ENCODE data around the gene PHF5A. TPM values are rescaled to one million over a fixed set of nuclear protein-coding genes. Genes with fewer than 3 reads are reported as not detected.
A peak's percentile ranks its signal among the peaks of the same experiment; 100 is the strongest.

The PHF5A gene
- total RNA-seq, 1 donor from 2014 or later = 29.0 TPM

DNA sequence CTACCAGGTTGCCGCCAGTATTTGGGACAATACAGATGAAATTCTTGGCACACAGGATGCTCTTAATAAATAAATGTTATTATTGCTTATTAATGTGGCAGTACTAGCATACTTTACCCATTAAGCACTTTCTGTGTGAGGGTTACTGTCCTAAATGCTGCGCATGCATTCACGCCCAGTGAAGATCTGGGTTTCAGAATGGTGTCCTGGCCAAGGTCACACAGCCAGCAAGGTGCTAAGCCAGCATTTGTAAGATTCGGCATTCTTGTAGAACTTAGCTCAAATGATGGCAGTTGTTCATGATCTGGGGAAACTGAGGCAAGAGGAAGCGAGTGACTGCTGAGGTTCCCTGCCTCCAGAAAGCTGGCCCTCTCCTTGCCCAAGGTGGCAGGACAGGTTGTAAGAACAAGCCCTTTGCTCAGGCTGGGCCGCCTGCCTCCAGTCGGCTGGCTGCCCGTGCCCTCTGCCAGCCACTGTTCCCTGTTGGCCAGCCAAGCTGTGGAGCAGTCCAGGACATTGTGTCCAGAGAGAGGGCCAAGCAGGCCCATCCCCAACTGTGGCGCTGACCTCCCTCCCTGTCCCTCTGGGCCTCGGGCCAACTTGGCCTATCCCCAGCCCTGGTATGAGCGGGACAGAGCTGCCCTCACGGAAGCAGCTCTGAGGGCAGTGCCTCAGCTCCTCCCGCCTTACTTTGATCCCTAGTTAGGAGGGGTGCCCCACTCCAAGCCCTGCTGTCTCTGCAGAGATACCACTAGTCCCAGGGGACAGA is 50.7 kb downstream of the PHF5A start:
- peak; percentile 88 for DNase-seq (ENCODE audit: extremely low spot score, unreplicated experiment)
- H3K27ac Mint-ChIP-seq (ENCODE audit: unreplicated experiment) = peak overlapping the region; percentile 46
- no peaks in the 10 kb centered on the region for H3K27me3 Mint-ChIP-seq (ENCODE audit: unreplicated experiment)
- no peaks in the 10 kb centered on the region for H3K36me3 Mint-ChIP-seq (ENCODE audit: unreplicated experiment)
- no peaks in the 10 kb centered on the region for H3K9me3 Mint-ChIP-seq (ENCODE audit: unreplicated experiment)
- H3K4me3 Mint-ChIP-seq (ENCODE audit: unreplicated experiment) = no peak overlapping the region
- H3K4me1 Mint-ChIP-seq (ENCODE audit: unreplicated experiment) = peaks cover 32% of the 10 kb centered on the region
- TF ChIP-seq, protein P1, sequence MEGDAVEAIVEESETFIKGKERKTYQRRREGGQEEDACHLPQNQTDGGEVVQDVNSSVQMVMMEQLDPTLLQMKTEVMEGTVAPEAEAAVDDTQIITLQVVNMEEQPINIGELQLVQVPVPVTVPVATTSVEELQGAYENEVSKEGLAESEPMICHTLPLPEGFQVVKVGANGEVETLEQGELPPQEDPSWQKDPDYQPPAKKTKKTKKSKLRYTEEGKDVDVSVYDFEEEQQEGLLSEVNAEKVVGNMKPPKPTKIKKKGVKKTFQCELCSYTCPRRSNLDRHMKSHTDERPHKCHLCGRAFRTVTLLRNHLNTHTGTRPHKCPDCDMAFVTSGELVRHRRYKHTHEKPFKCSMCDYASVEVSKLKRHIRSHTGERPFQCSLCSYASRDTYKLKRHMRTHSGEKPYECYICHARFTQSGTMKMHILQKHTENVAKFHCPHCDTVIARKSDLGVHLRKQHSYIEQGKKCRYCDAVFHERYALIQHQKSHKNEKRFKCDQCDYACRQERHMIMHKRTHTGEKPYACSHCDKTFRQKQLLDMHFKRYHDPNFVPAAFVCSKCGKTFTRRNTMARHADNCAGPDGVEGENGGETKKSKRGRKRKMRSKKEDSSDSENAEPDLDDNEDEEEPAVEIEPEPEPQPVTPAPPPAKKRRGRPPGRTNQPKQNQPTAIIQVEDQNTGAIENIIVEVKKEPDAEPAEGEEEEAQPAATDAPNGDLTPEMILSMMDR (IDR thresholded peaks at IDR 0.05) = no peak

DNA sequence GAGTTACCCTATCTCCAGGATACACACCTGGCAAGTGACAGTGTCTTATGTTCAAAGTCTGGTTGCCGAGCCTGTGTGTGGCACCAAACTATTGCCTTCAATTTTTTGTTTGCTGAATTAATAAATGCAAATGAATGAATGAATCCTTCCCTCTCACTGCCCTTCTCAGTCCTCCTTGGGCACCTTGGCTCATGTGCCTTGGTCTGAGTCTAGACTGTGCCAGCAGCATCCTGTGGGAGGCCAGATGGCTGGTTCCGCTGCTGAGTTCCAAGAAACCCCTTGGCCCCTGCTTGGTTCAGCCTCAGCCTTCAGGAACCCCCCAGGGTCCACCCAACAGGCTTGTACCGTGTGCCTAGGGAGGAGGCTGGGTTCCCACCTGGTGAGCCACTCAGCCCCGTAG is 52.9 kb downstream of the PHF5A start:
- Mint-ChIP-seq H3K27ac (ENCODE audit: unreplicated experiment) (no peak overlapping the region), H3K27me3 (ENCODE audit: unreplicated experiment) (no peaks in the 10 kb centered on the region), H3K4me1 (ENCODE audit: unreplicated experiment) (peaks cover 39% of the 10 kb centered on the region), H3K4me3 (ENCODE audit: unreplicated experiment) (no peak overlapping the region), H3K9me3 (ENCODE audit: unreplicated experiment) (no peaks in the 10 kb centered on the region), H3K36me3 (ENCODE audit: unreplicated experiment) (no peaks in the 10 kb centered on the region)
- TF ChIP-seq, protein P1 (IDR thresholded peaks at IDR 0.05) = no peak
- DNase-seq (ENCODE audit: extremely low spot score, unreplicated experiment) = no peak

DNA sequence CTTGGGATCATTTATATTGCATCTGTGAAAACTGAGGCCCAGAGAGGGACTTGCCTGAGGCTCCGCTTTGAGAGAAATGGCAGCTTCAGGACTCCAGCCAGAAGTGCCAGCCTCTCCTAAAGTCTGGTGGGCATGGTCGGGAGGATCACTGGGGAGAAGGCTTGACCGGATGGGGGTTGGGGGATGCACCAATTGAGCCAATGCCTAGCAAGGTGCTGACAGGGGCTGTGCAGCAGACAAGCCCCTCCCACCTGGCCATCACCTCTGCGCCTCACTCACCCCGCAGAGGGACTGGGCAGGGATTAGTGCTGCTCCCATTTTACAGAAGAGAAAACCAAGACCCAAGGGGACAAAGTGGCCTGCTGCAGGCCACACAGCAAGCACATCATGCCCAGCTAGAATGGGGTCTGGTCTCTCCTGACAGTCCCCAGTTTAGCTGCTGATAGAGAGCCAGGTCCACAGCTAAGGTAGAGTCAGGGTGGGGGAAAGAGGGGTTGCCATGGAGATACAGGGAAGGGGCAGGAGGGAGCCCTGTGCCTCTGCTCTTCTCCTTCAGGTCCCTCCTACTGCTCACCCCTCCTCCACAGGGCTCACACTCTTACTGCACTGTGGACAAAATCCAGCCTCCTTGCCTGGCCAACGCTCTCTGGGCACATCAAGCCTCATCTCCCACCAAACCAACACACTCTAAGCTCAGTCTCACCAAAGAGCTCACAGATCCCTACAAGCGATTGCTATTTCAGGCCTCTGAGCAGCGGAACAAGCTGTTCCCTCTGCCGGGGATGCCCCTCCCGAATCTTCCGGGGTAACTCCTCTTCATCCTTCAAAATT is 57.3 kb downstream of the PHF5A start:
- TF ChIP-seq, protein P1 (IDR thresholded peaks at IDR 0.05) = no peak
- Mint-ChIP-seq H3K27ac (ENCODE audit: unreplicated experiment) (peak overlapping the region; percentile 68), H3K27me3 (ENCODE audit: unreplicated experiment) (no peaks in the 10 kb centered on the region), H3K9me3 (ENCODE audit: unreplicated experiment) (no peaks in the 10 kb centered on the region), H3K36me3 (ENCODE audit: unreplicated experiment) (no peaks in the 10 kb centered on the region), H3K4me3 (ENCODE audit: unreplicated experiment) (no peak overlapping the region), H3K4me1 (ENCODE audit: unreplicated experiment) (peaks cover 22% of the 10 kb centered on the region)
- no peak for DNase-seq (ENCODE audit: extremely low spot score, unreplicated experiment)

DNA sequence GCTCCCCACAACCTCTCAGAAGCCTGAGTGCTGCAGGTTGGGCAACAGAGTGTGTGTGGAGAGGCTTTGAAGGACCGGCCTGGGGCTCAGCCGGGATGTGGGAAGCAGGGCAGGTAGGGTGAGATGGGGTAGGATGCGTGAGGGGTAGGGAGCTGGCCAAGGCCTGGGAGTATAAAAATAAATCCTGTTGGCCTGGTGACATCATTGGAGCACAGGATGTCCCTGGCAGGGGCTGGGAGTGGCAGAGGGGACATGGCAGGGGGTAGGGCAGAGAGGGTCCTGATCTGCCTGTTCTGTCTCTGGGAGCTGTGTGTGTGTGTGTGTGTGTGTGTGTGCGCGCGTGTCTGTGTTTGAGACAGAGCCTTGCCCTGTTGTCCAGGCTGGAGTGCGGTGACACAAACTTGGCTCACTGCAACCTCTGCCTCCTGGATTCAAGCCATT is 58.2 kb downstream of the PHF5A start:
- H3K27ac Mint-ChIP-seq (ENCODE audit: unreplicated experiment) = no peak overlapping the region
- TF ChIP-seq, protein P1 (IDR thresholded peaks at IDR 0.05) = no peak
- no peaks in the 10 kb centered on the region for H3K27me3 Mint-ChIP-seq (ENCODE audit: unreplicated experiment)
- H3K4me3 Mint-ChIP-seq (ENCODE audit: unreplicated experiment) = no peak overlapping the region
- DNase-seq (ENCODE audit: extremely low spot score, unreplicated experiment) = no peak
- H3K36me3 Mint-ChIP-seq (ENCODE audit: unreplicated experiment) = no peaks in the 10 kb centered on the region
- no peaks in the 10 kb centered on the region for H3K9me3 Mint-ChIP-seq (ENCODE audit: unreplicated experiment)
- H3K4me1 Mint-ChIP-seq (ENCODE audit: unreplicated experiment) = peaks cover 22% of the 10 kb centered on the region

Other genes with a start within 250 kb of the PHF5A start
- 0.43 TPM in 1 of 2 replicates, not detected in the other for gene CHADL, start 227.8 kb downstream of the PHF5A start, total RNA-seq
- 49.0 and 49.7 TPM in 2 replicates for gene RANGAP1, start 182.5 kb downstream of the PHF5A start, total RNA-seq
- gene ZC3H7B, start 167.2 kb downstream of the PHF5A start, total RNA-seq = 82.8 and 85.0 TPM in 2 replicates
- gene TEF, start 86.8 kb downstream of the PHF5A start, total RNA-seq = 5.7 and 6.8 TPM in 2 replicates
- 44.5 and 45.9 TPM in 2 replicates for gene TOB2, start 21.9 kb downstream of the PHF5A start, total RNA-seq
- gene ACO2, start 425 bp upstream of the PHF5A start, total RNA-seq = 71.8 and 77.3 TPM in 2 replicates
- gene POLR3H, start 75.8 kb upstream of the PHF5A start, total RNA-seq = 38.2 and 39.7 TPM in 2 replicates
- gene CSDC2, start 92.3 kb upstream of the PHF5A start, total RNA-seq = 5.2 and 5.3 TPM in 2 replicates
- 49.7 and 49.8 TPM in 2 replicates for gene PMM1, start 121.1 kb upstream of the PHF5A start, total RNA-seq
- gene DESI1, start 152.4 kb upstream of the PHF5A start, total RNA-seq = 26.2 and 29.9 TPM in 2 replicates
- 211 and 218 TPM in 2 replicates for gene XRCC6, start 152.6 kb upstream of the PHF5A start, total RNA-seq
- 126 and 128 TPM in 2 replicates for gene SNU13, start 220.2 kb upstream of the PHF5A start, total RNA-seq
- not detected in 2 replicates for gene MEI1, start 230.8 kb upstream of the PHF5A start, total RNA-seq

Measured in osteocyte (in vitro differentiated cells).